GM11168 (cell line): ENCODE measurements around the gene RAB3IL1.
"Not testable (repeated sequence)": the region's sequence is repeated elsewhere in the genome, so short reads cannot be mapped to it uniquely, and the experiment has no call there.

ENCODE experiments used
- in situ Hi-C: fragments of 300-500 bp; cut with MboI; formaldehyde crosslinking; loops from one replicate; pipeline ENCODE4 v1.12.0; 2022; ENCODE audit warnings: low sequenced_read_pairs; ENCODE audit not compliant: unreplicated experiment

Gene RAB3IL1, protein sequence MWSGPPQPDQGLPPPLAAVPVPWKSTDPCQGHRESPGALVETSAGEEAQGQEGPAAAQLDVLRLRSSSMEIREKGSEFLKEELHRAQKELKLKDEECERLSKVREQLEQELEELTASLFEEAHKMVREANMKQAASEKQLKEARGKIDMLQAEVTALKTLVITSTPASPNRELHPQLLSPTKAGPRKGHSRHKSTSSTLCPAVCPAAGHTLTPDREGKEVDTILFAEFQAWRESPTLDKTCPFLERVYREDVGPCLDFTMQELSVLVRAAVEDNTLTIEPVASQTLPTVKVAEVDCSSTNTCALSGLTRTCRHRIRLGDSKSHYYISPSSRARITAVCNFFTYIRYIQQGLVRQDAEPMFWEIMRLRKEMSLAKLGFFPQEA

GRCh38 chr11:61917334-61918109, at the start of gene RAB3IL1:
RAB3IL1 (minus strand) TSS chr11:61917566; CDS start chr11:61917367, 199 bp downstream.
- in situ Hi-C loops: no loop called here

GRCh38 chr11:61966734-61967115, 49.4 kb upstream of the RAB3IL1 start:
- in situ Hi-C loops: no loop called here

GRCh38 chr11:61964666-61965271, 47.4 kb upstream of the RAB3IL1 start:
- in situ Hi-C loops: not testable (repeated sequence)

DNA sequence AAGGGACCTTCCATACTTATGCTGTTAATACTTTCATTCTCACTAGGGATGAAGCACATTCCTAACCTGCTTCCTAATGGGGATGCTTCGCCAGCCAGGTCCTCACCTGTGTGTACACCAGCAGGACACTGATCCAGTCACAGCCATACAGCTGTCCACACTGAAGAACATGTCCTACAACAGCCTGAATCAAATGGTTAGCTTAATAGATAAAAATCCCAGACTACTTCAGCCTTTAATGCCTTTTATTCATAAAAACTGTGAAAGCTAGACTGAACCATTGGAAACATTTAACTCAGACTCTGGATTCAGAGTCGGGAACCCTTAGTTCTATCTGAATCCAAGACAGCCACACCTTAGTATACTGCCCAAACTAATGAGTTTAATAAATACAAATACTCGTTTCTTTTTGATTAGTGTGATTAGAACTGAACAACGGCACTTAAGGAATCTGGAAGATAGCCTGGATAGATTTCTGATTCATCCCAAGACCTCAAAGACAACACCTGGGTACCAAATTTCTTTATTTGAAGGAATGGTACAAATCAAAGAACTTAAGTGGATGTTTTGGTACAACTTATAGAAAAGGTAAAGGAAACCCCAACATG, 46.8 kb upstream of the RAB3IL1 start:
- in situ Hi-C loops: no loop called here

- in situ Hi-C loops: no loop called here
Observed at GRCh38 chr11:61963282-61964057, 46.1 kb upstream of the RAB3IL1 start.

- in situ Hi-C loops: no loop called here
Observed at GRCh38 chr11:61963016-61963281, 45.6 kb upstream of the RAB3IL1 start.

DNA sequence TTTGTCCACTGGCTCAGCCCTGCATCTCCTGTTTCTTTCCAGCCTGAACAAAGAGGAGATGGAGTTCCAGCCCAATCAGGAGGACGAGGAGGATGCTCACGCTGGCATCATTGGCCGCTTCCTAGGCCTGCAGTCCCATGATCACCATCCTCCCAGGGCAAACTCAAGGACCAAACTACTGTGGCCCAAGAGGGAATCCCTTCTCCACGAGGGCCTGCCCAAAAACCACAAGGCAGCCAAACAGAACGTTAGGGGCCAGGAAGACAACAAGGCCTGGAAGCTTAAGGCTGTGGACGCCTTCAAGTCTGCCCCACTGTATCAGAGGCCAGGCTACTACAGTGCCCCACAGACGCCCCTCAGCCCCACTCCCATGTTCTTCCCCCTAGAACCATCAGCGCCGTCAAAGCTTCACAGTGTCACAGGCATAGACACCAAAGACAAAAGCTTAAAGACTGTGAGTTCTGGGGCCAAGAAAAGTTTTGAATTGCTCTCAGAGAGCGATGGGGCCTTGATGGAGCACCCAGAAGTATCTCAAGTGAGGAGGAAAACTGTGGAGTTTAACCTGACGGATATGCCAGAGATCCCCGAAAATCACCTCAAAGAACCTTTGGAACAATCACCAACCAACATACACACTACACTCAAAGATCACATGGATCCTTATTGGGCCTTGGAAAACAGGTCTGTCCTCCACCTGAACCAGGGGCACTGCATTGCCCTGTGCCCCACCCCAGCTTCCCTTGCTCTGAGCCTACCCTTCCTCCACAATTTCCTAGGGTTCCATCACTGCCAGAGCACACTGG, 45.0 kb upstream of the RAB3IL1 start:
- in situ Hi-C loops: no loop called here

DNA sequence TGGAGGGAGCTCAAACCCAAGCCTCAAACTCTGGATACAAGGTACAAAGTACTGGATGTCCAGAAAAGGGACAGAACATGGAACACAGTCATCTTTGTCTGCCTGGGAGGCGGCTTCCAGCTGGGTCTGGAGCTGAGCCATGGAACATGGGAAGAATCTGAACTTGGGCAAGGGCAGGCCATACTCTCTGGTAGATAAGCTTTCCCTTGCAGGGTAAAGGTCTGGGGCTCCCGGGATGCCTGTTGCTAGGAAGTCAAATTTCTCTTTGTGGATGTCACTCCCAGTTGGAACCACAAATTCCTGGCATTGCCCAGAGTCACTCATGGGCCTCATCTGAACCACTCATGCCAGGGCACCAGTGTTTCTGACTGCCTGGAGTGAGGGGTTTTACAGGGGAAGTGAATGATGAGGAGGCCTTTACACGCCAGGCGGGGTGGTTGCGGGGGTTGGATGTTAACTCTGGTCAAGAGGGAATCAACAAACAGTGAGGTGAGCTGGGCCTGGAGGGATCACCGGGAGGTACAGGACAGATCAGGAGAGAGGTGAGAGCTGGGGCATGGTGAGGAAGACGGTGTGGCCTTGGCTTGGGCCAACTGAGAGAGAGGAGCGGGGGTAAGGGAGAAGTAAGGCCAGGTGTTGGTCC, 44.3 kb upstream of the RAB3IL1 start:
- in situ Hi-C loops: no loop called here

DNA sequence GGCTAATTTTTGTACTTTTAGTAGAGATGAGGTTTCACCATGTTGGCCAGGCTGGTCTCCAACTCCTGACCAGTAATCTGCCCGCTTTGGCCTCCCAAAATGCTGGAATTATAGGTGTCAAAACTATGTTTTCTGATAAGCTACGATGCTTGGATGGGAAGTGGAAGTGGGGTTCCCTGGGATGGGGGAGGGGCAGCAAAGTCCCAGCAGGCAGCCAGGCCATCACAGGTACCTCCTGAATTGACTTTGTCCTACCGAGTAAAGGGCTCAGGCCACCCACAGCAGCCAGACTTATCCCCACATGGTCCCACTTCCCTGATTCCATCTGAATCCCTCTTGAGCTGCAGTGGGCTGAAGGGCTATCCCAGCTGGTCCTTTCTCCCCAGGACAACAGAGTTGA, 43.2 kb upstream of the RAB3IL1 start:
- in situ Hi-C loops: no loop called here

GRCh38 chr11:61959678-61960077, 42.3 kb upstream of the RAB3IL1 start:
- in situ Hi-C loops: loop anchor here (10.0 kb wide), 1 partner anchor 115 kb away; no protein-coding TSS in a partner anchor

DNA sequence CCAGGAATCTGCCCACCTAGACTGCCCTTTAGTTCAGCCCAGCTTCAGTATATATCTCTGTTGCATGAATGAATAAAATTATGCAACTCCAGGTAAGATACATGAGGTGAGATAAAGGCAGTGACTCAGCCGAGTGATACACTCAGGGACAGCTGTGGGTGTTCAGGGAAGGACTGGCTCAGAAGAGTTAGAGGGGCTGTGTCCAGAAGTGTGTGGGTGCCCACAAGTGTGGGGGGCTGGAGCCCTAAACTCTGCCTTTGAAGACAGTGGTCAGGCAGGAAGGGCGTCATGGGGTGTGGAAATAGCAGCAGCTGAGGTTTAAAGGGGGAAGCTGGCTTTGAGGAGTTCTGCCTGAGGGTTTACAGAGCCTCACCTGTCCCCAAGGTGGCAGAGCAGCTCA, 41.7 kb upstream of the RAB3IL1 start:
- in situ Hi-C loops: loop anchor here (10.0 kb wide), 1 partner anchor 116 kb away; no protein-coding TSS in a partner anchor

DNA sequence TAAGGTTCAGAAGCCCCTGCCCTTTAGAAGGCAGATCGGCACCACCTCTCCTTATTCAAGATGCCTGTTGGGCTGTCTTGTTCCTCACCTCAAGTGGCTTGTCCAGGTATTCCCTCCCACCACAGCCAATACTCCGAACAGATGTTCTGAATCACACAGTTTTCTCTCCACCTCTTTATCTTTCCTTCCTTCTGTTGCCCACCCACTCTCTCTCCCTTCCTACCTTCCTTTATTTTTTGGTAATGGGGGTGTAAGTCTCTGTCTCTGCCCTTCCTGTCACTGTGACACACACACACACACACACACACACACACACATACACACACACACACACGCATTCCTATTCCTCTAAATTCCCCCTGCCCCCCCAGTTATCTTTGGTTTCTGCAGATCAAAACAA, 41.2 kb upstream of the RAB3IL1 start:
- in situ Hi-C loops: loop anchor here (10.0 kb wide), 1 partner anchor 116 kb away; no protein-coding TSS in a partner anchor

DNA sequence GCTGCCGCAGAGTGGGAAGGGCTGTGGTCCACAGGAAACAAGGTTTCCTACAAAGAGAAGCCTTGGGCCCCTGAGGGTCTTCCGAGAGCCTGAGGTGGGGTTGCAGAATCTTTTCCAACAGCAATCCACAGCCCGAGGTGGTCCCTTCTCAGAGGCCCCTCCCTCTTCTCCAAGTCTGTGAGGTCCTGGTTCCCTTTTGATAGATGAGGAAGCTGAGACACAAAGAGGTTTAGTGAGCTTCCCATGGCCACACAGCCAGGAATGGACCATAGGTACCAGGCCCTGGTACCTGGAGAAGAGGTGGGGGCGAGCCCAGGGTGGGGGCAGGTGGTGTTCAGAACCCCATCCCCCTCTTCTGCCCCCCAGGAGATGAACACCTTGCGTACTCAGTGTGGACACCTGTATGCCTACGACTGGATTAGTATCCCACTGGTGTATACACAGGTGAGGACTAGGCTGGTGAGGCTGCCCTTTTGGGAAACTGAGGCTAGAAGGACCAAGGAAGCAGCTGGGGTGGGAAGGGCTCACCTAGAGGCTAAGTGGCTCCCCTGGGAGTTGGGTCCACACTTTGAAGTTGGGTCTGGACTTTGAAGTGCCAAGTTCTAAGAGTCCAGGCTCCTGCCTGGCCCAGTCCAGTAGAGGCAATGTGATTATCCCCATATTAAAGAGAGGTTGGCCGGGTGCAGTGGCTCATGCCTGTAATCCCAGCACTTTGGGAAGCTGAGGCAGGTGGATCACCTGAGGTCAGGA, 39.8 kb upstream of the RAB3IL1 start:
- in situ Hi-C loops: loop anchor here (10.0 kb wide), 1 partner anchor 118 kb away; no protein-coding TSS in a partner anchor

- in situ Hi-C loops: loop anchor here (10.0 kb wide), 1 partner anchor 118 kb away; no protein-coding TSS in a partner anchor
Observed at GRCh38 chr11:61956191-61957020, 39.0 kb upstream of the RAB3IL1 start.

DNA sequence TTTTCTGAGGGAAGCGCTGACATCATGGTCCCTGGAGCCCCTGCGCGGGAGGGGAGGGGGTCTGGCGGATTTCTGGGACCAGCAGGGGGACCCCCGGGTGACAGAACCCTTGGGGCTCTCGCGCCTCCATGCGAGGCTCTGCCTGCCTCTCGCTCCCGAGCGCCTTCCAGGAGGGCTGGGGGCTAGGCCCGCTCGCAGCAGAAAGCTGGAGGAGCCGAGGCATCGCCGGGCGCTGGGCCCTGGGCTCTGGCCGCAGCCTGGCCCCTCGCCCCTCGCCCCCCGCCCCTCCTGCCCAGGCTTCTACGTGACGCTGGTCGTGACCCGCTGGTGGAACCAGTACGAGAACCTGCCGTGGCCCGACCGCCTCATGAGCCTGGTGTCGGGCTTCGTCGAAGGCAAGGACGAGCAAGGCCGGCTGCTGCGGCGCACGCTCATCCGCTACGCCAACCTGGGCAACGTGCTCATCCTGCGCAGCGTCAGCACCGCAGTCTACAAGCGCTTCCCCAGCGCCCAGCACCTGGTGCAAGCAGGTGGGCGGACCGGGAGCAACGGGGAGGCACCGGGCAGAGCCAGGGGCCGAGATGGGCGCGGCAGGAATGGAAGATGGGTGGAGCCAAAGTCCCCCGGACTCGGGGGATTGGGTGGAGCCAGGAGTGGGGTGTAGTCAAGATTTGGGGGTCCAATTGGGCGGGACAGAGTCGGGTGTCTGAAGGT, 38.2 kb upstream of the RAB3IL1 start:
- in situ Hi-C loops: loop anchor here (10.0 kb wide), 1 partner anchor 119 kb away; no protein-coding TSS in a partner anchor

DNA sequence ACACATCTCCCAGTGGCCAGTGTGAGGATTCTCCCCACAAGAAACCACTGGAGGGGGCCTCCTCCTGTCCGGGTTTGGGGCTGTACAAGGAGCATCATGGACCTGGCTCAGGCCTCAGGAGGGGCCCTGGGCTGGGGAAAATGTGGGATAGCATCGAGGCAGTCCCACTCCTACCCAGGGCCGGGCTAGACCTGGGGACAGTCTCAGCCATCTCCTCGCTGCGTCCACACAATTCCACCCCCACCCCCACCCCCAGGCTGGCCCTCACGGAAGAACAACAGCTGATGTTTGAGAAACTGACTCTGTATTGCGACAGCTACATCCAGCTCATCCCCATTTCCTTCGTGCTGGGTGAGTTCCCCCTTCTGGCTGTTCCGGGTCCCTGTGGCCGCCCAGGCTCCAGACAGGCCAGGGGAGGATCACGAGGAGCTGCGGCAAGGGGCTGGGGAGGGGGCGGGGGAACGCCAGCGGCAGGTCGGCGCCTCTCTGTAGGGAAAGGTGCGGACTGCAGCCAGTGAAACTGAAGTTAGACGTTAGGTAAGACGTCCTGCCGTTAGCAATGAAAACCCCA, 37.6 kb upstream of the RAB3IL1 start:
- in situ Hi-C loops: loop anchor here (10.0 kb wide), 1 partner anchor 120 kb away; no protein-coding TSS in a partner anchor
